ENCODE results near the gene RNF2.

The RNF2 gene

DNA sequence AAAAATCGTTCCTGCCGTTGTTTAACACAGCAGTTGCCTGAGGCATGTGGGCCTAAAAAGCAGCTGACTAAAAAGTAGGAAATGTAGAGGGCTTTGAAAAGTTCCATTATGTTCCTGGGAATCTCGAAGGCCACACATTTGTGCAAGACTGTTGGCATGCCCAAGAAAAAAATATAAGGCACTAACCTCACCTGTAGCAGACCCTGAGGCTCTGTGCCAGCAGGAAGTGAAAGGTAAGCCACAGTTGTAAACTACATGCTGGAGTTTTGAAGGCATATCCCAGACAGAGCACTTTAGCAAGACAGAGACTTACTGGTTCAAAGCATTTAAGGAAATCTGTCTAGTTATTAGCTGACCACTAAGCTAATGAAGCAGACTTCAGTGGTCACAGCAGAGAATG lies 58.7 kb downstream of the RNF2 start:
- no peak for DNase-seq

DNA sequence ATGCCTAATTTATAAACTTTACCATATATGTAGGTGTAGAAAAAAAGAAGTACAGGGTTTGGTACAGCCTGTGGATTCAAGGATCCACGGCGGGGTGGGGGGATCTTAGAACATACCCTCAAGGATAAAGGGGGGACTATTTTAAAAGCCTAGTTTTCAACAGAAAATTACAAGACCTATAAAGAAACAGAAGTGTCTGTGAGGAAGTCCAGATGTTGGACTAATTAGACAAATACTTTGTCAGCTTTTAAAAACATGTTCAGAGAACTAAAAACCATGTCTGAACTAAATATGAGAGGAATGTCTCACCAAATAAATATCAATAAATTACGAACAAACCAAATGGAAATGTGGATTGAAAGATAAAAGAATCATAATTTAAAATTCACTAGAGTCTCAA lies 59.8 kb downstream of the RNF2 start:
- DNase-seq, result no peak

DNA sequence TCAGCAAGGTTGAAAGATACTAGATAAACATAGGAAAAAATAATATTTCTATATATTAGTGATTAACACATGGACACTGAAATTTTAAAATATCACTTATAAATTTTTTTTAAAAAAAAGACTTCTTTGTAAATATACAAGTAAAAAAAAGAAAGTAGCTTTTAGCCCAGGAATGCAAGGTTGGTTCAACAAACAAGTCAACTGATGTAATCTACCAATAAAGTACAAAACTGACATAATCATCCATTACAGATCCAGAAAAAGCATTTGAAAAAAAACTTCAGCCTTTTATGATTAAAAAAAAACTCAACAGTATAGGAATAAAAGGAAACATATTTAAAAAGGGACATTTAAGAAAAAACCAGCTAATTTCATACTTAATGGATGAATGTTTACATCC lies 63.0 kb downstream of the RNF2 start:
- DNase-seq, result no peak

DNA sequence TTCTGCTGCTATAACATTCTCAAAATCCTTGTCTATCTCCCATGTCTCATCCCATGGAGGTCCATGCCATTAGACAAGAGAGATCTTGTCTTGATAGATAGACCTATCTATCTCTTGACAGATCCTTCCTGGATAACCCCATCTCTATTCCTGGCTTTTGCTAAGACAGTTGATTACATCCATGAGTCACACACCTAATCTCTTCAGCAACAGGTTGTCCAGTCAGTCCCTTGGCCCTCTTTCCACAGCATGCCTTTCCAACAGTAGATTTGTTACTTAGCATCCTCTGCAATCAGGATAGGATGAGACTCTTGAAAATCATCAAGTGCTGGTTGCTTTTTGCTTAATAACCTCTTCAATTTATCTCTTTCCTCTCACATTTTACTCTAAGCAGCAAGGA lies 64.8 kb downstream of the RNF2 start:
- DNase-seq, result no peak

DNA sequence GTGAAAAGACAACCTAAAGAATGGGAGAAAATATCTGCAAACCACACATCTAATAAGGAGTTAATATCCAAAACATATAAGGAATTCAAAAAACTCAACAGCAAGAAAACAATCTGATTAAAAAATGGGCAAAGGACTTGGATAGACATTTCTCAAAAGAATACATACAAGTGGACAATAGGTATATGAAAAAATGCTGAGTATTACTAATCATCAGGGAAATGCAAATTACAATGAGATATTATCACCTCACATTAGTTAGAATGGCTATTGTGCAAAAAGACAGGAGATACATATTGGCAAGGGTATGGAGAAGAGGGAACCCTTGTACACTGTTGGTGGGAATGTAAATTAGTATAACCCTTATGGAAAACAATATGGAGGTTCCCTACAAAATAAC lies 66.5 kb downstream of the RNF2 start:
- DNase-seq, result no peak

DNA sequence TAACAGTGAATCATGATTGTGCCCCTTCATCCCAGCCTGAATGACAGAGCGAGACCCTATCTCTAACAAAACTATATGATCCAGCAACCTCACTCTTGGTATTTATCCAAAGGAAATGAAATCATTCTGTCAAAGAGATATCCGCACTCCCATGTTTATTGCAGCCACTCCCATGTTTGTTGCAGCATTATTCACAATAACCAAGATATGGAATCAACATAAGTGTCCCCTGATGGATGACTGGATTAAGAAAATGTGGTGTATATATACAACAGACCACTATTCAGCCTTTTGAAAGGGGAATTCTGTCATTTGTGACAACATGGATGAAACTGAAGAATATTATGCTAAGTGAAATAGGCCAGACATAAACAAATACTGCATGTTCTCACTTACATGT lies 67.0 kb downstream of the RNF2 start:
- DNase-seq, result no peak

DNA sequence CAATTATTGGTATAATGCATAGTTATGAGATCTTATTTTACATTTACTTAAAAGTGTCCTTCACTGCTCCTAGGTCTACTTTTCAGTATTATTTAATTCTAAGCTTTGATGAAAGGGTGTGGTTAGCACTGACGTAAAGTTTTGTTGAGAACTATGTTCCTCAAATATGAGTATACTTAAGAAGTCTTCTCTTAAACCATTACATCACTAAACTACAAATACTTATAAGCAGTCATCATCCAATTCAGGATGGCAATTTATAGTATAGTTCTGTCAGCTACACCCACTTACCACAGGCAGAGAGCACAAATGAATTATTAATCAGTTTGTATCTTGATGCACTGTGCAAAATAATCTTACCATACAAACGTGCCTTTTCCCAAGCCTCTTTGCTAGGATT lies 84.3 kb downstream of the RNF2 start:
- no peak for DNase-seq

DNA sequence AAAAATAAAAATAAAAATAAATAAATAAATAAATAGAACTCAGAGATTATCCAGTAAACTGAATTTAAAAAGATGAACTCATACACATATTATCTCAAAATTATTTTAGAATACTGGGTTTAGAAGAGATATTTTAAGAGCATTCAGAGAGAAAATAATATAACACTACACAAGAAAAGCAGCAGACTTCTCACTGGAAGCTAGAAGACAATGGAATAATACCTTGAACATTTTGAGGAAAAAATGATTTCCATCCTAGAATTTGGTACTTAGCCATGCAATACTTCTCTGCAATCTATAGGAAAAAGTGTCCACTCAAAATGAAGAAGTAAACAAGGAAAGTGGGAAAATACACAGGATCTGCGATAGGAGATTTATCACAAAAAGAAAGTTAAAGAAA lies 87.2 kb downstream of the RNF2 start:
- DNase-seq, result no peak

DNA sequence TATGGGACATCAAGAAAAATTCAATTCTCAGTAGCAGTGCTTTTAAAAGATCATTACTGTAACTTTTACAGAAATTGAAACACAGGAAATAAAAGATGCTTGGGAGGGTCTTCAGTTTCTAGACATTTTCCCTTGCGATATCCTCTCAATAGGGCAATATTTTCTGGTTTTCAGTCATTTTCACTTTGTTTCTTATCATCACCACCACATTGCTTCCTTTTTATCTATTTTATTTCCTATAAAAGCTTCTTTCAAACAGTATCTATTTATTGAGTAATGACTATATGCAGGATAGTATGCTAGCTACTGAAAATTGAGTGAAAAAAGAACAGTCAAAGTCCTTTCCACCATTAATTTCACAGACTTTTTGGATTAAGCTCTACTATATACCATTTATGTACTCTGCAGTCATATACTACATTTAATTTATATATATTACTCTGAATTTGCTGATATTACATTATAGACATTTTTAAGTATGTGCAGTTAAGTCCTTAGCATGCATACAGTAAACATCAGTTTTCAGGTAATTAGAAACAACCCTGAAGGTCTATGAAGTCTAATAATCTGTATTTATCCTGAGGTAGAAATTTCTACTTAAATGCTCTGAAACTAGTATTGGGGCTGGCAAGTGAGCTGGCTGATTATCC lies 92.7 kb downstream of the RNF2 start:
- no peak for DNase-seq

DNA sequence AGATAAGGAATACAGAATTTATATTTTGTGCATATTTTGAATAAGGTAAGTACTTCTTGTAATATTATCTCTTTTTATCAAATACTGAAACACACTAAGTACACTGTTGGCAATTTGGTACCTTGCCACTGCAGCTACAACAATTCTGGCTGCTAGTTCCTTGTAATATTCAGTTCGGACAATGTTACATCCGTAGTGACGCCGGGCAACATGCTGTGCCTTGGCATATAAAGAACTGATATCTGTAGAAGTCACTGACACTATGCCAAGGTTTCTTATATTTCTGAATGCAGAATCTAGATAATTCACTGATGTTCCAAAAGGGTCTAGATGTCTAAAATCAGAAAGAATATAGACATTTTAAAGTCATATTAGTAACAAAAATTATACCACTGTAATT lies 93.9 kb downstream of the RNF2 start:
- no peak for DNase-seq

DNA sequence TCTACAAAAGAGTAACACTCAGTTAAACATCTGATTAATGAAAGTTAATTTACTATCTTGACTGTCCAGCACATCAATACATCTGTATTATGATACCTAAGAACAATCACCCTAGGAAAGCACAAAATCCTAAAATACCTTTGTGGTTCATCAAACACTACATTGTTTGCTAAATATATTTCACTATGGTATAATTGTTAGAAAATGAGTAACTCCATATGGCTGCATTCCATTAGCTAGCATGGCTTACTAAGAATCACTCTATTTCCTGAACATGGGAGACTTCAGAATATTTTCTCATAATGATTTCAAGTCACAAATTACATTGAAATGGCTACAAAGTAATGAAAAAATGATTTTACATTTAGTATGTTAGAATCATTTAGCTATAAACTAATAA lies 98.9 kb downstream of the RNF2 start:
- no peak for DNase-seq

DNA sequence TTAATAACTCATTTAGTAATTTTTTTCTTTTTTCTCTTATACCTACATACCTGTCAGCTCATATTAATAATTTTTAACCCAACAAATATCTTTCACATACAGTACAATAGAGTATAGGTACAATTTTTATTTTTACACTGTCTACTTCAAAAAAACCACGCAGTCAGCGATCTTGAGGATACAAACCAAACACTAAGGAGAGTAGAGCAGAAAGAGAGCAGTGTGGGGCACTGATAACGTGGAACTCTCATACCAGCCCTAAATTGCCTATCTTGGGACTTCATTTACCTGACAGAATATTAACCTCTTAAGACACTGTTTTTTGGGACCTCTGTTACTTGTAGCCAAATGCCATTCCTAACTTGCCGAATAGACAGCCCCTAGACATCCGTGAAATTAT lies 105.9 kb downstream of the RNF2 start:
- DNase-seq, result no peak

Data from CD4-positive, alpha-beta T cell treated with Interleukin-10 for 1 hour (primary cell).